Neural crest cell (in vitro differentiated cells): ENCODE measurements around the gene HTD2. TPM values are rescaled to one million over a fixed set of nuclear protein-coding genes. Genes with fewer than 3 reads are reported as not detected.

Experiments
- DNase-seq: peaks from one replicate; pipeline ENCODE4 v3.0.0; 2021; ENCODE audit warnings: low read depth, mixed read lengths, low spot score
- H3K27ac Mint-ChIP-seq: one replicate; pipeline ENCODE4 v1.8.0; 2021; ENCODE audit warnings: mild to moderate bottlenecking, mixed read lengths; ENCODE audit not compliant: unreplicated experiment
- H3K27me3 Mint-ChIP-seq: 2 replicates; pipeline ENCODE4 v1.8.0; 2021; ENCODE audit warnings: low read depth, mild to moderate bottlenecking, mixed read lengths
- H3K36me3 Mint-ChIP-seq: 2 replicates; pipeline ENCODE4 v1.8.0; 2021; ENCODE audit warnings: low read depth, mild to moderate bottlenecking, mixed read lengths
- H3K4me1 Mint-ChIP-seq: 2 replicates; pipeline ENCODE4 v1.8.0; 2021; ENCODE audit warnings: mixed read lengths
- H3K4me3 Mint-ChIP-seq: one replicate; pipeline ENCODE4 v1.8.0; 2021; ENCODE audit warnings: mild to moderate bottlenecking, mixed read lengths
- H3K9me3 Mint-ChIP-seq: 2 replicates; pipeline ENCODE4 v1.8.0; 2021; ENCODE audit warnings: mixed read lengths
- total RNA-seq: library from RNA; stranded (reverse); gene quantifications from 2 replicates; pipeline ENCODE4 v1.2.1, GENCODE V29; 2021
- TF ChIP-seq, protein P1 (sequence below): fragments of 200-600 bp; sonication (generic); conservative IDR thresholded peaks from 2 replicates; pipeline ENCODE4 v1.5.0; 2021; ENCODE audit warnings: antibody characterized with exemption, mild to moderate bottlenecking

HTD2 gene
- total RNA-seq, 1 donor from 2014 or later, result 11.3 TPM

DNA sequence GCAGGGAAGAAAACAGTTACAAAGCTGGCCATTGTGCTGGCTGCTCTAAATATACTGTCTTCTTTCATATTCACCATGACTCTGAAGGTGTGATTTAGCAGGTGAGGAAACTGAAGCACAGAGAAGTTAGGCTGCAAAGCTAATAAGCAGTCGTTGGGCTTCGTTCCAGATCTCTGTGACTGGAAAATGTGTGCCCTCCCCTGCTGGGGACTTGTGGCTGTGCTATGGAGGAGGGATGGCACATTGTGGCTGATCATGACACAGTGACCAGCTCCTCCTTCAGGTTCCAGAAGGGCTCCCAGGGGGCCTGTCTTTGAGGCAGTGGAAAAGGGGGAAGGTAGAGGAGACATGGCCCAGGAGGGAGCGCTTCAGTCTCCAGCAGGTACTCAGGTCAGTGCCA is 45.6 kb downstream of the HTD2 start:
- TF ChIP-seq, protein P1, sequence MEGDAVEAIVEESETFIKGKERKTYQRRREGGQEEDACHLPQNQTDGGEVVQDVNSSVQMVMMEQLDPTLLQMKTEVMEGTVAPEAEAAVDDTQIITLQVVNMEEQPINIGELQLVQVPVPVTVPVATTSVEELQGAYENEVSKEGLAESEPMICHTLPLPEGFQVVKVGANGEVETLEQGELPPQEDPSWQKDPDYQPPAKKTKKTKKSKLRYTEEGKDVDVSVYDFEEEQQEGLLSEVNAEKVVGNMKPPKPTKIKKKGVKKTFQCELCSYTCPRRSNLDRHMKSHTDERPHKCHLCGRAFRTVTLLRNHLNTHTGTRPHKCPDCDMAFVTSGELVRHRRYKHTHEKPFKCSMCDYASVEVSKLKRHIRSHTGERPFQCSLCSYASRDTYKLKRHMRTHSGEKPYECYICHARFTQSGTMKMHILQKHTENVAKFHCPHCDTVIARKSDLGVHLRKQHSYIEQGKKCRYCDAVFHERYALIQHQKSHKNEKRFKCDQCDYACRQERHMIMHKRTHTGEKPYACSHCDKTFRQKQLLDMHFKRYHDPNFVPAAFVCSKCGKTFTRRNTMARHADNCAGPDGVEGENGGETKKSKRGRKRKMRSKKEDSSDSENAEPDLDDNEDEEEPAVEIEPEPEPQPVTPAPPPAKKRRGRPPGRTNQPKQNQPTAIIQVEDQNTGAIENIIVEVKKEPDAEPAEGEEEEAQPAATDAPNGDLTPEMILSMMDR, result no peak
- peaks cover 3% of the 10 kb centered on the region for H3K27me3 Mint-ChIP-seq
- no peaks in the 10 kb centered on the region for H3K36me3 Mint-ChIP-seq
- H3K4me1 Mint-ChIP-seq, result peaks cover 4% of the 10 kb centered on the region
- H3K4me3 Mint-ChIP-seq, result no peak overlapping the region
- H3K9me3 Mint-ChIP-seq, result no peaks in the 10 kb centered on the region
- no peak overlapping the region for H3K27ac Mint-ChIP-seq
- DNase-seq, result no peak

DNA sequence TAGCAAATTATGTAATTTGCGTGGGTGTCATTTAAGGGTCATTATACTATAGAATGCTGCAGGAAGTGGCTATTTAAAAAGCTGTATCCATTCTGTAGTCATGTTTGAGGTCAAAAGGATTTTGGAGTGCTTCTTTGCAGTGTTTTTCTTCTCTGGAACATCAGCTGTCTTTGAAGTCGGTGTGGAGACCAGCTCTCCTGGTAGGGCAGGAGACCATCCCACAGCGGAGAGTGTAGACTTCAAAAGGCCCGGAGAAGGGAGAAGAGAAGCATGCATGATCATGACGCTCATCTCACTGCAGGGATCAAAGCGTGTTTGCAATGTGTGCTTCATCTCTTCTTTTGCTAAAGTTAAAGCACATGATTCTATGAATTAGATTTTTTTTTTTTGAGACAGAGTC is 46.3 kb downstream of the HTD2 start:
- H3K4me1 Mint-ChIP-seq, result peaks cover 4% of the 10 kb centered on the region
- TF ChIP-seq, protein P1, result no peak
- H3K4me3 Mint-ChIP-seq, result no peak overlapping the region
- no peak for DNase-seq
- H3K27ac Mint-ChIP-seq, result no peak overlapping the region
- peaks cover 3% of the 10 kb centered on the region for H3K27me3 Mint-ChIP-seq
- no peaks in the 10 kb centered on the region for H3K36me3 Mint-ChIP-seq
- H3K9me3 Mint-ChIP-seq, result no peaks in the 10 kb centered on the region

- Mint-ChIP-seq H3K9me3 (no peaks in the 10 kb centered on the region), H3K4me1 (peaks cover 4% of the 10 kb centered on the region), H3K27ac (peak overlapping the region; percentile 11), H3K36me3 (no peaks in the 10 kb centered on the region), H3K4me3 (no peak overlapping the region), H3K27me3 (peaks cover 3% of the 10 kb centered on the region)
- TF ChIP-seq, protein P1, result no peak
- DNase-seq, result no peak
Observed at GRCh38 chr3:58353722-58354553, 47.6 kb downstream of the HTD2 start.

DNA sequence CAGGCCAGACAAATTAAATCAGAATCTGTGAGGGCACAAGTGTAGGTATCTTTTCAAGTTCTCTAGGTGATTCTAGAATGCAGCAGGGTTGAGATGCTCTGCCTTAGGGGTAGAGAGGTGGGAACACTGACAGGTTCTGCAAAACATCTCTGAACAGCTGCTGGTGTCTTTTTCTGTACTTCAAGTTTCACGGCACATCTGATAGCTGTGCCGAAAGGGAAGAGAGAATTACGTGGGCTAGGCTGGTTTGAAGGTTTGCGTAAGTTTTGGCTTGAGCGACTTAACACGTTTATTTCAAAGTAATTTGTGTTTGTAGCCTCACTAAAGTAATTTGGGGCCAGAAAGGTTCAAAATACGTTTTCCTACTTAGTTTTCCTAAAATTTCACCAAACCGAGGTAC is 48.9 kb downstream of the HTD2 start:
- Mint-ChIP-seq H3K36me3 (no peaks in the 10 kb centered on the region), H3K9me3 (no peaks in the 10 kb centered on the region), H3K27ac (no peak overlapping the region), H3K27me3 (peaks cover 3% of the 10 kb centered on the region), H3K4me3 (no peak overlapping the region), H3K4me1 (peaks cover 4% of the 10 kb centered on the region)
- TF ChIP-seq, protein P1, result no peak
- DNase-seq, result no peak

GRCh38 chr3:58356054-58356453 is 49.7 kb downstream of the HTD2 start:
- Mint-ChIP-seq H3K4me3 (no peak overlapping the region), H3K27me3 (no peaks in the 10 kb centered on the region), H3K4me1 (peaks cover 4% of the 10 kb centered on the region), H3K27ac (no peak overlapping the region), H3K9me3 (no peaks in the 10 kb centered on the region), H3K36me3 (no peaks in the 10 kb centered on the region)
- DNase-seq, result no peak
- TF ChIP-seq, protein P1, result no peak
